Mammary epithelial cell (primary cell): Measurements from ENCODE around the gene KRT38.

Experiments used
- EZH2 ChIP-seq: IDR thresholded peaks from 2 replicates; pipeline ENCODE4 v1.6.1; 2012; ENCODE audit warnings: low read length, inconsistent platforms, borderline replicate concordance
- TF ChIP-seq, protein P1 (sequence below), 2 donors: IDR thresholded peaks in 1 of 2; conservative IDR thresholded peaks in 1 of 2; 2 replicates each; pipeline ENCODE4 v1.5.1; 2011 to 2012; ENCODE audit warnings: inconsistent platforms in 2 of 2, low read length in 2 of 2, mild to moderate bottlenecking in 2 of 2, control low read depth in 1 of 2, low read depth in 1 of 2; ENCODE audit not compliant: insufficient read depth in 1 of 2; ENCODE audit errors: extremely low read depth in 1 of 2

GRCh38 chr17:41393826-41394225 is 47.0 kb downstream of the KRT38 start:
- TF ChIP-seq, protein P1, sequence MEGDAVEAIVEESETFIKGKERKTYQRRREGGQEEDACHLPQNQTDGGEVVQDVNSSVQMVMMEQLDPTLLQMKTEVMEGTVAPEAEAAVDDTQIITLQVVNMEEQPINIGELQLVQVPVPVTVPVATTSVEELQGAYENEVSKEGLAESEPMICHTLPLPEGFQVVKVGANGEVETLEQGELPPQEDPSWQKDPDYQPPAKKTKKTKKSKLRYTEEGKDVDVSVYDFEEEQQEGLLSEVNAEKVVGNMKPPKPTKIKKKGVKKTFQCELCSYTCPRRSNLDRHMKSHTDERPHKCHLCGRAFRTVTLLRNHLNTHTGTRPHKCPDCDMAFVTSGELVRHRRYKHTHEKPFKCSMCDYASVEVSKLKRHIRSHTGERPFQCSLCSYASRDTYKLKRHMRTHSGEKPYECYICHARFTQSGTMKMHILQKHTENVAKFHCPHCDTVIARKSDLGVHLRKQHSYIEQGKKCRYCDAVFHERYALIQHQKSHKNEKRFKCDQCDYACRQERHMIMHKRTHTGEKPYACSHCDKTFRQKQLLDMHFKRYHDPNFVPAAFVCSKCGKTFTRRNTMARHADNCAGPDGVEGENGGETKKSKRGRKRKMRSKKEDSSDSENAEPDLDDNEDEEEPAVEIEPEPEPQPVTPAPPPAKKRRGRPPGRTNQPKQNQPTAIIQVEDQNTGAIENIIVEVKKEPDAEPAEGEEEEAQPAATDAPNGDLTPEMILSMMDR (conservative IDR thresholded peaks at IDR 0.05 in 1 of 2, IDR thresholded peaks at IDR 0.05 in 1 of 2; ENCODE audit: extremely low read depth in 1 of 2, insufficient read depth in 1 of 2, low read depth in 1 of 2, low read length in 2 of 2), result no peak
- no peak for TF ChIP-seq EZH2
